Lung microvascular endothelial cell (primary cell): ENCODE measurements around the gene IQCE. TPM values are rescaled to one million over a fixed set of nuclear protein-coding genes. Genes with fewer than 3 reads are reported as not detected.

ENCODE experiments used
- DNase-seq, 2 donors: peaks; one replicate each; pipeline versions ENCODE4 v3.0.0 to v3.0.0-alpha.2; 2010; ENCODE audit warnings: low read depth in 2 of 2
- total RNA-seq: library from RNA; depleted of rRNA; stranded (reverse); fragments of >200 nt; gene quantifications from 2 replicates; pipeline ENCODE4 v1.2.1, GENCODE V29; 2014

IQCE gene
- total RNA-seq, 1 donor from 2014 or later, result 6.0 TPM

DNA sequence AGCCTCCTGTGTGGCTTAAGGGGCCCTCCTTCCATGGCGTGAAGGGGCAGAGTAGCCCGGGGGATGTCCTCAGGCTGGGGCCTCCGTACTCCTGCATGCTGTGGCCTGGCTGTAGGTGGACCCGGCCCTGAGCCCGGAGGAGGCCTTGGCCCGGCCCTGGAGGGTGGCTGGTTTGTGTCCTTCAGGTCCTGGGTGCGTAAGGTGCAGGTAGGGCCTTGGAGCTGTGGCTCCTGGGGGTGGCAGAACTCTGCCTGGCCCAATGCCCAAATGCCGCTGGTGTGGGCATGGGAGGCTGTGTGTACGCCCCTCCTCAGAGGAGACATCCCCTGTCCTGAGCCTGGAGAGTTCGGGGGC, 102.3 kb downstream of the IQCE start:
- no peak for DNase-seq

- no peak for DNase-seq
Observed at GRCh38 chr7:2661602-2662272, 103.0 kb downstream of the IQCE start.

DNA sequence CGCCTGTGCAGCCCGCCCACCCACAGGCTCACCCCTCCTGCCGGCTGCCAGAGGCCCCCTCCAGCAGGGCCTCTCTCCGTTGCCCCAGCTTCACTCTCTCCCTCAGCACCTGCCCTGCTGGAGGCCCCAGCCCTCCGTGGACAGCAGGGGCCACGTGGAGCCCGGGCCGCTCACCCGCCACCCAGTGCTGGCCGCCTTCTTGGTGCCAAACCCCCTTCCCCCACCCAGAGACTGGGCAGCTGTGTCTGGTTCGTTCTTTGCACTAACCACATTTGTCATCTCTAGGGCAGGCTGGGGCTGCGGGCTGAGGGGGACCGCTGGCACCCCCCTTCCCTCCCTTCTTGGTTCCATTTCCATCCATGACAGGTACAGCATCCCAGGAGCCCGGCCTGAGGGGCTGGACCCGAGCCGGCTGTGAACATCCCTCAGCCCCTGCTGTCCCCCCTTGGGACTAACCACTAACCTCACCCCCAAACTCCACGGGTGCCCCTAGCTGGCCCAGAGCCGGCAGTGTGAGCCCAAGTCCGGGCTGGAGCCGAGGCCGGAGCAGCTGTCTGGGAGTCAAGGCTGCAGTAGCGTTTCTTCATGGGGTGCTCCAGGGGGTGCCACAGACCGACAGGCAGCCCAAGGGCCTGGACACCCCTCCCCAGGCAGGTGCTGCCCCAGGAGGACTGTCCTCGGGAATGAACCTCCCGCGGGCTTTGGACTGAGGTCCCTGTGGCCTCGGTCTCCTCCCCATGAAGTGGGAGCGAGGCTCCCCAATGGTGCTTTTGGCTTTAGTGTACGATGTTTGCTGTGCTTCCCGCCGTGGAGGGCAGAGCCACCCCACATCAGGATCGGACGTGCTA, 103.7 kb downstream of the IQCE start:
- DNase-seq, result no peak

- DNase-seq, result peak; percentile 69 to 81
Observed at GRCh38 chr7:2663121-2663886, 104.5 kb downstream of the IQCE start.

DNA sequence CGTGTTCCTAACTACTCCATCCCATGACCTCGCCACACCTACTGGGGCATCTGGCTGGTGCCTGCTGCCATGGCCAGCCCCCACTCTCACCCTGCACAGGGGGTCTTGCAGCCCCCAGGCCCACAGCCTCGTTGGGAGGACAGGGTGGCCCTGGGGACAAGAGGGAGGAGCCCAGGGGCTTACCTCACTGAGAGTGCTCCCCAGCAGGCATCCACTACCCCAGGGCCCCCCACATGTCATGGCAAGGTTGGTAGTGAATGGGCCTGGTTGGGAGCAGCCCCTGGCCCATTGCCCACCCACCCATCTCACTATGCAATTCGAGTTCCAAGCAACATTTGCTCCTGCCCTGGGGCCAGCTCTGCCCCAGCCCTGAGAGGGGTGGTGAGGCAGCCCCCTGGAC, 105.2 kb downstream of the IQCE start:
- DNase-seq, result no peak

Other genes with a start within 250 kb of the IQCE start
- gene SNX8, start 244.5 kb upstream of the IQCE start, total RNA-seq, result 5.6 and 6.5 TPM in 2 replicates
- 141 and 143 TPM in 2 replicates for gene EIF3B, start 204.2 kb upstream of the IQCE start, total RNA-seq
- gene CHST12, start 155.4 kb upstream of the IQCE start, total RNA-seq, result 2.8 and 3.8 TPM in 2 replicates
- gene GRIFIN, start 82.6 kb upstream of the IQCE start, total RNA-seq, result not detected in 2 replicates
- gene LFNG, start 39.2 kb upstream of the IQCE start, total RNA-seq, result 11.6 and 16.9 TPM in 2 replicates
- gene BRAT1, start 3.5 kb upstream of the IQCE start, total RNA-seq, result 13.9 and 21.8 TPM in 2 replicates
- gene TTYH3, start 73.0 kb downstream of the IQCE start, total RNA-seq, result 35.1 and 48.0 TPM in 2 replicates
- gene AMZ1, start 129.2 kb downstream of the IQCE start, total RNA-seq, result under 0.01 TPM in 1 of 2 replicates, not detected in the other